ENCODE results near the gene CYSRT1. TPM values are rescaled to one million over a fixed set of nuclear protein-coding genes. Genes with fewer than 3 reads are reported as not detected.
"Not testable (repeated sequence)": the region's sequence is repeated elsewhere in the genome, so short reads cannot be mapped to it uniquely, and the experiment has no call there.

CYSRT1 gene
- total RNA-seq, 1 donor from 2014 or later: 3.9 TPM

DNA sequence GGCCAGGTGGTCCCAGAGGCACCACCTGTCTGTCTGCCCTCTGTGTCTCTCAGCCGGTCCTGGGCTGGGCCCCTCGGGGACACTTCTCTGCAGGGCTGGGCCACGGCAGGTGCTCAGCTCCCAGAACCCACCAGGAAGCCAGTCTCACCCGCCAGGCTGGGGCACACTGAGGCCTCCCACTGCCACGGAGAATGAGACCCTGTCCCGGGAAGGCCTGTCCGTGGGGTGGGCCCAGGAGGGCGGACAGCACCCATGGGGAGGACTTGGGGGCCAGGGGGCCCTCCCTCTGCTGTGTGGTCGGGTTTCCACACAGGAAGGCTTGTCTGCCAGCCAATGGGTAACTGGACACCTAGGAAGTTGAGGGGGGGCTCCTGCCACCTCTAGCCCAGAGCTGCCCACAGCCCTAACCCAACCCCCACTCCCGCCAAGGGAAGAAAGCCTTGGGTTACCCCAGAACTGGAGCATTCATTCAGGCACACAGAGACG, 12.0 kb downstream of the CYSRT1 start:
- Histone ChIP-seq H3K4me3 (ENCODE audit: low read depth, low read length) (no peak overlapping the region), H3K36me3 (ENCODE audit: control insufficient read depth, insufficient read depth, low read length) (peaks cover 4% of the 10 kb centered on the region), H3K27me3 (ENCODE audit: control insufficient read depth, insufficient read depth, low read length) (peaks cover 2% of the 10 kb centered on the region)
- TF ChIP-seq, protein P1, sequence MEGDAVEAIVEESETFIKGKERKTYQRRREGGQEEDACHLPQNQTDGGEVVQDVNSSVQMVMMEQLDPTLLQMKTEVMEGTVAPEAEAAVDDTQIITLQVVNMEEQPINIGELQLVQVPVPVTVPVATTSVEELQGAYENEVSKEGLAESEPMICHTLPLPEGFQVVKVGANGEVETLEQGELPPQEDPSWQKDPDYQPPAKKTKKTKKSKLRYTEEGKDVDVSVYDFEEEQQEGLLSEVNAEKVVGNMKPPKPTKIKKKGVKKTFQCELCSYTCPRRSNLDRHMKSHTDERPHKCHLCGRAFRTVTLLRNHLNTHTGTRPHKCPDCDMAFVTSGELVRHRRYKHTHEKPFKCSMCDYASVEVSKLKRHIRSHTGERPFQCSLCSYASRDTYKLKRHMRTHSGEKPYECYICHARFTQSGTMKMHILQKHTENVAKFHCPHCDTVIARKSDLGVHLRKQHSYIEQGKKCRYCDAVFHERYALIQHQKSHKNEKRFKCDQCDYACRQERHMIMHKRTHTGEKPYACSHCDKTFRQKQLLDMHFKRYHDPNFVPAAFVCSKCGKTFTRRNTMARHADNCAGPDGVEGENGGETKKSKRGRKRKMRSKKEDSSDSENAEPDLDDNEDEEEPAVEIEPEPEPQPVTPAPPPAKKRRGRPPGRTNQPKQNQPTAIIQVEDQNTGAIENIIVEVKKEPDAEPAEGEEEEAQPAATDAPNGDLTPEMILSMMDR (IDR thresholded peaks at IDR 0.05; ENCODE audit: insufficient read depth, low read length, severe bottlenecking): no peak
- FAIRE-seq (no peak), DNase-seq (ENCODE audit: low read depth) (no peak)

DNA sequence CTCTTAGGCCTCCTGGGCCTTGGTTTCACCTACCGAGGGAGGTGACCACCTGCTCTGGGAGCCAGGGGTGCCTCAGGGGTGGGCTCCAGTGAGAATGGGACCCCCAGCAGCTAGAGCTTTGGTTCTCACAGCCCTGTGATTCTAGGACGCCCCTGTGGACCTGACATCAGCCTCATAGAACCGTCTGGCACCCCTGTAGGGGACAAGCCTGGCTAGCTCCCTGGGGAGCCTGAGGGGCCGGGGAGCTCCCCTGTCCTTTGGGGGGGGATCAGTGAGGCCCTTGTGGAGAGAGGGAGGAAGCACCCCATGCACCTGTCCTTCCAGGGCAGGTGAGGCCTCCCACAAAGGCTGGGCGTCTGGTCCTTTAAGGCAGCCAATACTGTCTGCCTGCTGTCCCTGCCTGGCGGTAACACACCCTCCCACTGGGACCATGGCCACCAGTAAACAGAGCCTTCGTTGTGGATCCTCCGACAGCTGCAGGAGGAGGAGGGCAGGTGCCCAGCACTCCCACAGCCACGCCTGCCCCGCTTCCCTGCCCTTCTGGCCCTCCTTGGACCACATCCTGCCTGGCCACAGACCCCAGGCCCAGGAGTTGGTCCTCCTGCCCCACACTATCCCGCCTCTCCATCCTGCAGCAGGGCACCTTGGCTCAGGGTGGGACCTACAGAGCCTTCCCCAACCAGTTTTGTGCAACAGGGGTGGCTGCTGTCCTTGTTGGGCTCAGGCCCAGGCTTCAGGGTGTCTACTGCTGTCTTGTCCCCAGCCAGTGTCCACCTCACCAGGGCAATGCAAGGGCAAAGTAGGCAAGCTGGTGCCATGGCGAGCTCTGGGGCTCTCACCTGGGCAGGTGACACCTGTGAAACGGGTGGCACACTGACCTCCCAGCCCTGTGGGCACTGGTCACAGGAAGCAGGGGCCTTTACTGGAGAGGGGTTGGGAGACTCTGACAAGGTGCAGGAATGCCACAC, 13.1 kb downstream of the CYSRT1 start:
- FAIRE-seq: no peak
- TF ChIP-seq, protein P1 (IDR thresholded peaks at IDR 0.05; ENCODE audit: insufficient read depth, low read length, severe bottlenecking): no peak
- H3K4me3 ChIP-seq (ENCODE audit: low read depth, low read length): no peak overlapping the region
- DNase-seq (ENCODE audit: low read depth): no peak
- H3K36me3 ChIP-seq (ENCODE audit: control insufficient read depth, insufficient read depth, low read length): peaks cover 11% of the 10 kb centered on the region
- peaks cover 2% of the 10 kb centered on the region for H3K27me3 ChIP-seq (ENCODE audit: control insufficient read depth, insufficient read depth, low read length)

DNA sequence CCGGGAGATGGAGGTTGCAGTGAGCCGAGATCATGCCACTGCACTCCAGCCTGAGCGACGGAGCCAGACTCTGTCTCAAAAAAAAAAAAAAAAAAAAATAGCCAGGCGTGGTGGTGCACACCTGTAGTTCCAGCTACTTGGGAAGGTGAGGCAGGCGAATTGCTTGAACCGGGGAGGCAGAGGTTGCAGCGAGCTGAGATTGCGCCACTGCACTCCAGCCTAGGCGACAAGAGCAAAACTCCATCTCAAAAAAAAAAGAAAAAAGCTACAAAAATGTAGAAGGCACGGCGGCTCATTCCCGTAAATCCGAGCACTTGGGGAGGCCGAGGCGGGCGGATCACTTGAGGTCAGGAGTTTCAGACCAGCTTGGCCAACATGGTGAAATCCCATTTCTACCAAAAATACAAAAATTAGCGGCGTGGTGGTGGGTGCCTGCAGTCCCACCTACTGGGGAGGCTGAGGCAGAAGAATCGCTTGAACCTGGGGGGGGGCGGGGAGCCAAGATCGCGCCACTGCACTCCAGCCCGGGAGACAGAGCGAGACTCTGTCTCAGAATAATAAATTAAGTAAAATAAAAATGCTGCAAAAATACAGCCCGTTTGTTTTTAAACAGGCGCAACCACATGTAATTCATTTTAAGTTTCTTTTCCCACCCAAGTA, 14.7 kb downstream of the CYSRT1 start:
- H3K27me3 ChIP-seq (ENCODE audit: control insufficient read depth, insufficient read depth, low read length); DNase-seq (ENCODE audit: low read depth); FAIRE-seq: not testable (repeated sequence)
- H3K36me3 ChIP-seq (ENCODE audit: control insufficient read depth, insufficient read depth, low read length): peaks cover 16% of the 10 kb centered on the region
- peak overlapping the region; percentile 61 for H3K4me3 ChIP-seq (ENCODE audit: low read depth, low read length)

DNA sequence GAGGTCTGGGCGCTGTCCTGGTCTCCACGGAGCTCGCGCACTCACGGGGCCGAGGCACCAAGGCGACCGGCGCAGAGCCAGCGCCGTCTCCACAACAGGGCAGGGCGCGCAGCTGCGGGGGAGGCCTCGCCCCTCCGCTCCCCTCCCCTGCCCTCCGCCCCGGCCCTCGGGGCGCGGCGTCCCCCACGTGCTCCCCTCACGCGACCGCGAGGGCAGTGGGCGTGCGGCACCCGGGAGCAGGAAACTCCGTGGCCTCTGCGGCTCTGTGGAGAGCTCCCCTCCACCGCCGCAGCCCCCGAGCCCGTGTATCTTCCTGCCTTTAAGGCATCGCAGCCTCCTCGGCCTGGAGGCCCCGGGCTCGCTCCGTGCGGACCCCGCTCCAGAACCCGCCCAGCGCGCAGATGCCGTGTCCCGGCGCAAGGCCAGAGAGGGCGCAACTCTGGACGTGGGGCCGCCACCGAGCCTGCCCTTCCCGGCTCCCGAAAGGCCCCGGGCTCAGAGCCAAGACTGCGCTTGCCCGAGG, 15.4 kb downstream of the CYSRT1 start:
- DNase-seq (ENCODE audit: low read depth): peak; percentile 28
- Histone ChIP-seq H3K36me3 (ENCODE audit: control insufficient read depth, insufficient read depth, low read length) (peaks cover 16% of the 10 kb centered on the region), H3K27me3 (ENCODE audit: control insufficient read depth, insufficient read depth, low read length) (no peaks in the 10 kb centered on the region), H3K4me3 (ENCODE audit: low read depth, low read length) (peak overlapping the region; percentile 61)
- no peak for FAIRE-seq
- TF ChIP-seq, protein P1 (IDR thresholded peaks at IDR 0.05; ENCODE audit: insufficient read depth, low read length, severe bottlenecking): no peak

DNA sequence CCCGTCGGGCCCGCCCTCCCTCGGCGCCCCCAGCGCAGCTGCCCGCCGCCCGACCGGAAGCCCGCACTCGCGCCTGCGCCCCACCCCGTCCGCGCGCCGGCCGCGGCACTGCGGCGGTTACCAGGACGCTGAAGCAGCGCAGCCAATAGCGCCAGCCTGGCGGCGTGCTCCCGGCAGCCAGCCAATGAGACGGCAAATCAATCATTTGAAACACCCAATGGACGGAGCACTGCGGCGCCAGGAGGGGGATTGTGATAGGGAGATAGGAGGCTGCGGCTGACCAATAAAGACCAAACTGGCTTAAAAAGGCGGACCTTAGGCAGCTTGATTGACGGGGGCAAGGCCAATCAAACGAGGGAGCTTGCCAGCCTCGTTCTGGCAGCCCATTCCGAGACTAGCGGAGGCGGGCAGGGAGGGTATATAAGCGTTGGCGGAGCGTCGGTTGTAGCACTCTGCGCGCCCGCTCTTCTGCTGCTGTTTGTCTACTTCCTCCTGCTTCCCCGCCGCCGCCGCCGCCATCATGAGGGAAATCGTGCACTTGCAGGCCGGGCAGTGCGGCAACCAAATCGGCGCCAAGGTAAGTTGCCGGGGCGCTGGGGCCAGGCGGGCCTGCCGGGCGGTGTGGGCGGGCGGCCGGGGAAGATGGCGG, 16.0 kb downstream of the CYSRT1 start, which contains the start of gene TUBB4B:
Gene TUBB4B, plus strand, starts transcription at position 447 of the 649 bp plus-strand sequence. Its CDS starts 74 bp downstream, at position 521.
- no peaks in the 10 kb centered on the region for H3K27me3 ChIP-seq (ENCODE audit: control insufficient read depth, insufficient read depth, low read length)
- H3K4me3 ChIP-seq (ENCODE audit: low read depth, low read length): peak within 1 kb of the TSS; percentile 90
- TF ChIP-seq, protein P1 (IDR thresholded peaks at IDR 0.05; ENCODE audit: insufficient read depth, low read length, severe bottlenecking): no peak
- peaks cover 16% of the 10 kb centered on the region for H3K36me3 ChIP-seq (ENCODE audit: control insufficient read depth, insufficient read depth, low read length)
- DNase-seq (ENCODE audit: low read depth): peak; percentile 99
- peak; percentile 96 for FAIRE-seq
